ENCODE results near the gene NYNRIN. TPM values are rescaled to one million over a fixed set of nuclear protein-coding genes. Genes with fewer than 3 reads are reported as not detected.

NYNRIN gene
- total and polyA plus RNA-seq, 12 donors, result 3.6 to 9.0 (median 6.4) TPM

DNA sequence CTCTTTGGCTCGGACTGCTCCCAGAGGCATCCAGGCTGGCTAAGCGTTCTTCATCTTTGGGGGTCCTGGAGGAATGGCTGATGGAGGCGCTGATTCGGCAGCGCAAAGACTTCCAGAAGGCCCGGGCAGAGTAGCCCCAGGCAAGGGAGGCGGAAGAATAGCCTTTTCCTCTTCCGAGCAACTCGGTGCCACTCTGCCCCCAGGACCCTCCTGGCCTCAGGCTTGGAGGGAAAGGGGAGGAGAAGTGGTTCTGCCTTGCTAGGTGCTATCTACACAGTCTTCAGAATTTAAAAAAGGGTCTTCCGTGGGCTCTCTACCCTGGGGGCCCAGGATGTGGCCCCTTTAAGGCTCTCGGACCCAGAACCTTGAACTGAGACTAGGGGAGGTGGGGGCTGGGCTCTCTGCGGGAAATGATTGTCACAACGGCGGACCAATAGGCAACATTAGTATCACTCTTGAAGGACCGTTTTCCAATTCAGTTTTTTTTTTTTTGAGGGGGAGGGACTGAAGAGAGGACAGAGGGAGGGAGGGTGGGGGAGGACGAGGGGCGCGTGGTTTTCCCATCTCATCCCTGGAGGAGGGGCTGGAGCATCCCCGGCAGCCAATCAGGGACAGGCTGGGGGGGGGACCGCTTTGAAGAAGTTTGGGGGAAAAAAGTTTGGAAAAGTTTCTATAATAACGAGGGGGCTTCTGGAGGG lies 31.1 kb upstream of the NYNRIN start, which contains the start of gene NFATC4:
Gene NFATC4 (plus strand): TSS at position 671 of the 698 bp plus-strand sequence. CDS start 157 bp downstream, outside the sequence.
- Histone ChIP-seq H3K4me3 (peak within 1 kb of the TSS; percentile 29 to 64 (median 57)), H3K9me3 (no peaks in the 10 kb centered on the region), H3K4me1 (peaks cover 0 to 68% (median 25%) of the 10 kb centered on the region in 9 donors), H3K27me3 (peaks cover 0 to 56% (median 9%) of the 10 kb centered on the region in 7 donors), H3K36me3 (peaks cover 0 to 2% (median 0%) of the 10 kb centered on the region in 9 donors), H3K27ac (peak within 1 kb of the TSS; percentile 83 to 96 (median 91))
- intact Hi-C loops (cut with DNase I), result loop anchor here (2.0 to 10.0 kb wide), 7 partner anchors 31 to 67 kb away; partner anchors contain the start of genes ADCY4 (in 4 of the 10) and NYNRIN (in 4 of the 10)
- ATAC-seq (peak; percentile 27 to 56 (median 46)), DNase-seq (peak; percentile 72 to 89)
- TF ChIP-seq, protein P1, sequence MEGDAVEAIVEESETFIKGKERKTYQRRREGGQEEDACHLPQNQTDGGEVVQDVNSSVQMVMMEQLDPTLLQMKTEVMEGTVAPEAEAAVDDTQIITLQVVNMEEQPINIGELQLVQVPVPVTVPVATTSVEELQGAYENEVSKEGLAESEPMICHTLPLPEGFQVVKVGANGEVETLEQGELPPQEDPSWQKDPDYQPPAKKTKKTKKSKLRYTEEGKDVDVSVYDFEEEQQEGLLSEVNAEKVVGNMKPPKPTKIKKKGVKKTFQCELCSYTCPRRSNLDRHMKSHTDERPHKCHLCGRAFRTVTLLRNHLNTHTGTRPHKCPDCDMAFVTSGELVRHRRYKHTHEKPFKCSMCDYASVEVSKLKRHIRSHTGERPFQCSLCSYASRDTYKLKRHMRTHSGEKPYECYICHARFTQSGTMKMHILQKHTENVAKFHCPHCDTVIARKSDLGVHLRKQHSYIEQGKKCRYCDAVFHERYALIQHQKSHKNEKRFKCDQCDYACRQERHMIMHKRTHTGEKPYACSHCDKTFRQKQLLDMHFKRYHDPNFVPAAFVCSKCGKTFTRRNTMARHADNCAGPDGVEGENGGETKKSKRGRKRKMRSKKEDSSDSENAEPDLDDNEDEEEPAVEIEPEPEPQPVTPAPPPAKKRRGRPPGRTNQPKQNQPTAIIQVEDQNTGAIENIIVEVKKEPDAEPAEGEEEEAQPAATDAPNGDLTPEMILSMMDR (IDR thresholded peaks at IDR 0.05), result no peak
- 5 to 6% methylated on average over 21 of the region's 21 CpGs for WGBS, 2 donors

DNA sequence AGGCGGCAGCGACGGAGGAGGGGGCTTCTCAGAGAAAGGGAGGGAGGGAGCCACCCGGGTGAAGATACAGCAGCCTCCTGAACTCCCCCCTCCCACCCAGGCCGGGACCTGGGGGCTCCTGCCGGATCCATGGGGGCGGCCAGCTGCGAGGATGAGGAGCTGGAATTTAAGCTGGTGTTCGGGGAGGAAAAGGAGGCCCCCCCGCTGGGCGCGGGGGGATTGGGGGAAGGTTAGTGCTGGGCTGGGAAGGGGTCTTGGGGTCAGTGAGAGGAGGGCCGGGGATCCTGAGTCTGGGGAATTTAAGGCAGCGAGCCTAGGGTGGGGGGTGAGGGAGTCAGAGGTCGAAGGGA lies 30.6 kb upstream of the NYNRIN start:
- H3K36me3 ChIP-seq, result peaks cover 0 to 8% (median 0%) of the 10 kb centered on the region in 9 donors
- WGBS, 2 donors, result 0 to 9% methylated on average over 15 of the region's 15 CpGs
- peaks cover 0 to 56% (median 9%) of the 10 kb centered on the region in 7 donors for H3K27me3 ChIP-seq
- DNase-seq, result no peak
- H3K4me1 ChIP-seq, result peaks cover 0 to 73% (median 25%) of the 10 kb centered on the region in 9 donors
- TF ChIP-seq, protein P1 (IDR thresholded peaks at IDR 0.05), result no peak
- H3K4me3 ChIP-seq, result peak overlapping the region; percentile 28 to 64 (median 57)
- H3K9me3 ChIP-seq, result no peaks in the 10 kb centered on the region
- intact Hi-C loops (cut with DNase I), result loop anchor here in 3 of 10 donors (5.0 to 10.0 kb wide), 3 partner anchors 44 to 67 kb away; no protein-coding TSS in a partner anchor
- H3K27ac ChIP-seq, result peak overlapping the region; percentile 78 to 96 (median 89)
- no peak for ATAC-seq

DNA sequence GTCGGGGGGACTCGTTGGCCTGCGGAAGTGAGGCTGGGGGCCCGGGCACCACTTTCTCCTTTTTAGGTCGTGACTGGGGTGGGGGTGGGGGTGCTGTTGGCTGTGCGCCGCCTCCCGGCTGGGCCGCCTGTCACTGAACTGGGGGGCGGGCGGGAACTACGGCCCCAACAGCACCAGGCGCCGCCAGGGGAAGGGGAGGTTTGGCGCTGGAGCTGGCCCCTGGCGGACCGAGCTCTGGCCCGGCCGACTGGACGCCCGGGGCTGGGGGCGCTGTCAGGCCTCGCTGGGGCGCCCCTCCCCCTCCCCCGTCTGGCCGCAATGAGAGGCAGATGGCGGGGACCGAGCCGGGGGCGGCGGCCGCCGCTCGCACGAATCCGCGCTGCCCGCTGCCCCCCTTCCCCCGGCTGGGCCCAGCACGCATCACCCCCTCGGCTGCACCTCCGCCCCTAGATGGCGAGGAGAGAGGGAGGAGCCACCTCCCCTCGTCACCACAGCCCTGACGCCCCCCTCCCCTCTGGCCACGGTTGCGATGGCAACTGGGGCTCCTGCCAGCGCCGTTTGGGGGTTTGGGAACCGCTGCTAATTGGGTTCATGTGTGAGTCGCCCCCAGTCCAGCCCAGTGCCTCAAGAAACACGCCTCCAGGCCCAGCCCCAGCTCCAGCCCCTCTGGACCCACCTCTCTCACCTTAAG lies 30.1 kb upstream of the NYNRIN start:
- ATAC-seq (peak in 1 of 8 donors; percentile 14), DNase-seq (peak; percentile 43 to 63)
- H3K27ac ChIP-seq, result peak overlapping the region; percentile 78 to 96 (median 89)
- intact Hi-C loops (cut with DNase I), result loop anchor here in 3 of 10 donors (5.0 to 10.0 kb wide), 3 partner anchors 44 to 66 kb away; no protein-coding TSS in a partner anchor
- peaks cover 0 to 13% (median 0%) of the 10 kb centered on the region in 9 donors for H3K36me3 ChIP-seq
- WGBS, 2 donors, result 6 to 17% methylated on average over 36 to 51 of the region's 52 CpGs
- H3K9me3 ChIP-seq, result no peaks in the 10 kb centered on the region
- TF ChIP-seq, protein P1 (IDR thresholded peaks at IDR 0.05), result peak in 1 of 9 donors; percentile 11
- H3K4me3 ChIP-seq, result peak overlapping the region; percentile 28 to 64 (median 57)
- H3K4me1 ChIP-seq, result peaks cover 0 to 73% (median 25%) of the 10 kb centered on the region in 9 donors
- H3K27me3 ChIP-seq, result peaks cover 0 to 52% (median 9%) of the 10 kb centered on the region in 7 donors

DNA sequence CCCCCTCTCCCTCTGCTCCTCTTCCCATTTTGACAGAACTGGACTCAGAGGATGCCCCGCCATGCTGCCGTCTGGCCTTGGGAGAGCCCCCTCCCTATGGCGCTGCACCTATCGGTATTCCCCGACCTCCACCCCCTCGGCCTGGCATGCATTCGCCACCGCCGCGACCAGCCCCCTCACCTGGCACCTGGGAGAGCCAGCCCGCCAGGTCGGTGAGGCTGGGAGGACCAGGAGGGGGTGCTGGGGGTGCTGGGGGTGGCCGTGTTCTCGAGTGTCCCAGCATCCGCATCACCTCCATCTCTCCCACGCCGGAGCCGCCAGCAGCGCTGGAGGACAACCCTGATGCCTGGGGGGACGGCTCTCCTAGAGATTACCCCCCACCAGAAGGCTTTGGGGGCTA lies 29.3 kb upstream of the NYNRIN start:
- 83 to 85% methylated on average over 20 of the region's 20 CpGs for WGBS, 2 donors
- no peak for DNase-seq
- Histone ChIP-seq H3K9me3 (no peaks in the 10 kb centered on the region), H3K4me3 (peak overlapping the region in 8 of 10 donors; percentile 44 to 64 (median 59)), H3K36me3 (peaks cover 0 to 18% (median 0%) of the 10 kb centered on the region in 9 donors), H3K27ac (peak overlapping the region in 8 of 10 donors; percentile 78 to 96 (median 92)), H3K27me3 (peaks cover 0 to 49% (median 9%) of the 10 kb centered on the region in 7 donors), H3K4me1 (peaks cover 0 to 73% (median 25%) of the 10 kb centered on the region in 9 donors)
- TF ChIP-seq, protein P1 (IDR thresholded peaks at IDR 0.05), result no peak
- ATAC-seq, result no peak
- intact Hi-C loops (cut with DNase I), result loop anchor here in 3 of 10 donors (5.0 to 10.0 kb wide), 3 partner anchors 43 to 65 kb away; no protein-coding TSS in a partner anchor

Data from heart right ventricle (tissue), 16 donors.